Mesendoderm (in vitro differentiated cells): ENCODE measurements around the gene GTF2IRD1.
"Not testable (repeated sequence)": the region's sequence is repeated elsewhere in the genome, so short reads cannot be mapped to it uniquely, and the experiment has no call there.

Experiments used
- DNase-seq: peaks from one replicate; pipeline ENCODE4 v3.0.0; 2013
- H2AK5ac ChIP-seq: 2 replicates; pipeline ENCODE4 v1.6.1; 2013; ENCODE audit warnings: low read length, inconsistent platforms
- H2BK120ac ChIP-seq: 2 replicates; pipeline ENCODE4 v1.6.1; 2013; ENCODE audit warnings: low read depth, mild to moderate bottlenecking, low read length, moderate library complexity, mixed read lengths
- H2BK15ac ChIP-seq: replicated peaks from 2 replicates; pipeline ENCODE4 v1.6.1; 2013; ENCODE audit warnings: low read depth, mild to moderate bottlenecking, moderate library complexity
- H2BK5ac ChIP-seq: 2 replicates; pipeline ENCODE4 v1.6.1; 2013; ENCODE audit warnings: low read length, inconsistent platforms
- H3K18ac ChIP-seq: 2 replicates; pipeline ENCODE4 v1.6.1; 2013; ENCODE audit warnings: mild to moderate bottlenecking, low read length, mixed read lengths
- H3K23ac ChIP-seq: one replicate; pipeline ENCODE4 v1.6.1; 2013; ENCODE audit warnings: low read length
- H3K27ac ChIP-seq: 2 replicates; pipeline ENCODE4 v1.5.1; 2013; ENCODE audit warnings: low read depth, mild to moderate bottlenecking, inconsistent platforms, low read length, moderate library complexity
- H3K27me3 ChIP-seq: 2 replicates; pipeline ENCODE4 v1.6.1; 2013; ENCODE audit warnings: low read length, control low read depth, mild to moderate bottlenecking, inconsistent platforms; ENCODE audit not compliant: insufficient read depth, poor library complexity
- H3K36me3 ChIP-seq: 2 replicates; pipeline ENCODE4 v1.6.1; 2013; ENCODE audit warnings: low read length, inconsistent platforms; ENCODE audit not compliant: control insufficient read depth, insufficient read depth
- H3K4ac ChIP-seq: one replicate; pipeline ENCODE4 v1.6.1; 2013; ENCODE audit warnings: low read depth, mild to moderate bottlenecking, low read length, moderate library complexity
- H3K4me1 ChIP-seq: 2 replicates; pipeline ENCODE4 v1.6.1; 2013; ENCODE audit warnings: low read depth, low read length, inconsistent platforms; ENCODE audit not compliant: control insufficient read depth
- H3K4me2 ChIP-seq: 2 replicates; pipeline ENCODE4 v1.6.1; 2013; ENCODE audit warnings: low read length
- H3K4me3 ChIP-seq: 2 replicates; pipeline ENCODE4 v1.5.1; 2013; ENCODE audit warnings: mild to moderate bottlenecking, low read length
- H3K56ac ChIP-seq: one replicate; pipeline ENCODE4 v1.6.1; 2013; ENCODE audit warnings: low read length
- H3K79me1 ChIP-seq: 2 replicates; pipeline ENCODE4 v1.6.1; 2013; ENCODE audit warnings: low read length, inconsistent platforms
- H3K79me2 ChIP-seq: 2 replicates; pipeline ENCODE4 v1.6.1; 2013; ENCODE audit warnings: mild to moderate bottlenecking, low read length; ENCODE audit not compliant: control insufficient read depth, insufficient read depth
- H3K9ac ChIP-seq: 2 replicates; pipeline ENCODE4 v1.6.1; 2013; ENCODE audit warnings: low read length, inconsistent platforms
- H4K5ac ChIP-seq: one replicate; pipeline ENCODE4 v1.6.1; 2013; ENCODE audit warnings: low read length
- H4K8ac ChIP-seq: one replicate; pipeline ENCODE4 v1.6.1; 2013; ENCODE audit warnings: low read depth, mild to moderate bottlenecking, control low read depth, low read length, moderate library complexity
- WGBS: extraction: QIAGEN DNeasy Blood & Tissue Kit; methylation state at CpG from one replicate; pipeline ENCODE4 v1.1.7; 2013; ENCODE audit warnings: low lambda C conversion rate, missing lambda C conversion rate; ENCODE audit not compliant: insufficient coverage; ENCODE audit errors: extremely low coverage; 5-methylcytosine and 5-hydroxymethylcytosine counted together

GTF2IRD1 gene

DNA sequence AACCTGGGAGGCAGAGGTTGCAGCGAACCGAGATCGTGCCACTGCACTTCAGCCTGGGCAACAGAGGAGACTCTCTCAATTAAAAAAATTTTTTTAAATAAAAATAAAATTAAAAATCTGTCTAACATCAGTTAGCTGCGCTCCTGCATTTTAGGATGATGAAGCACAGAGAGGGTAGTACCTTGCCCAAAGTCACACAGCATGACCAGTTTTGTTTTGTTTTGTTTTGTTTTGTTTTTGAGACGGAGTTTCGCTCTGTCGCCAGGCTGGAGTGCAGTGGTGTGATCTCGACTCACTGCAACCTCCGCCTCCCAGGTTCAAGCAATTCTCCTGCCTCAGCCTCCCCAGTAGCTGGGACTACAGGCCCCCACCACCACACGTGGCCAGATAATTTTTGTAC lies 55.7 kb downstream of the GTF2IRD1 start:
- H3K18ac ChIP-seq, H2BK15ac ChIP-seq, H3K4me2 ChIP-seq, H3K27me3 ChIP-seq, H3K4ac ChIP-seq, H3K9ac ChIP-seq, H3K36me3 ChIP-seq, DNase-seq, H3K56ac ChIP-seq, H3K27ac ChIP-seq, H3K79me1 ChIP-seq, H4K5ac ChIP-seq, H2AK5ac ChIP-seq, H3K4me1 ChIP-seq, H2BK120ac ChIP-seq, H4K8ac ChIP-seq, H3K4me3 ChIP-seq, H3K23ac ChIP-seq, H2BK5ac ChIP-seq, H3K79me2 ChIP-seq: not testable (repeated sequence)
- no CpG with 5 or more reads among the region's 10 CpGs for WGBS

DNA sequence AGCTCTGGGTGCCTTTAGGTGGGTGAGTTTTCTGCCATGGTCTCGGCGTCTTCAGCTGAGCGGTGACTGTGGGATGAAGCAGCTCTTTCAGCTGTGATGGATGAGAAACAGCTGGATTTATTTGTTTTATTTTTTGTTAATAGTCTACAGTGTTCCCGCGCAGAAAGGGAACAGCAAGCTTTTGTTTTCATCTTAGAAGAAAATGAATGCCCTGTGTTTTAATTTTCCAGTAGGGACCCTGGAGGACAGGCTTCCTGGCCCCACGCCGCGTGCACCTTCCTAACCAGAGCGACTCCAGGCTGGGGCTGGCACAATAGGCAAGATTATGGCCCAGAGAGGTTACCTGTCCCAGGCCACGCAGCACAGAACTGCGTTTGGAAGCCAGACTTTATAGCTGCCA lies 57.6 kb downstream of the GTF2IRD1 start:
- Histone ChIP-seq H2BK15ac (no peak overlapping the region), H2AK5ac (no peak overlapping the region), H3K27me3 (no peaks in the 10 kb centered on the region), H3K4me1 (no peaks in the 10 kb centered on the region), H3K4ac (no peak overlapping the region), H3K4me3 (no peak overlapping the region), H3K79me2 (no peaks in the 10 kb centered on the region), H3K23ac (no peak overlapping the region), H3K27ac (no peak overlapping the region), H3K36me3 (peaks cover 3% of the 10 kb centered on the region), H2BK5ac (no peak overlapping the region), H3K9ac (no peak overlapping the region), H2BK120ac (no peak overlapping the region), H4K8ac (no peak overlapping the region), H3K18ac (no peak overlapping the region), H3K79me1 (no peaks in the 10 kb centered on the region), H3K56ac (no peak overlapping the region), H3K4me2 (no peak overlapping the region), H4K5ac (no peak overlapping the region)
- no peak for DNase-seq
- WGBS, result no CpG with 5 or more reads among the region's 11 CpGs

DNA sequence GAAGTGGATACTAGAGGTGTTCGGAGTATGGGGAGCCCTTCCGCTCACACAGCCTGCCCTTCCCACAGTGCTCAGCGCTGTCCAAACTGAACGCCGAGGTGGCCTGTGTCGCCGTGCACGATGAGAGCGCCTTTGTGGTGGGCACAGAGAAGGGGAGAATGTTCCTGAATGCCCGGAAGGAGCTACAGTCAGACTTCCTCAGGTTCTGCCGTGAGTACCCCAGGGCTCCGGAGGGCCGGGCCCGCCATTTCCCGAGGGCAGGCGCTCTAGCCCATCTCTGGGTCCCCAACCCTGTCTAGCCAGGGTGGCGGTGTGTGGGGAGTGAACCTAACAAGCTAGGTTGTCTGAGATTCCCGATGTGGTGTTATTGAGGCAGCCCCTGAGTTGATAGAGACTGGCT lies 59.1 kb downstream of the GTF2IRD1 start:
- no peak overlapping the region for H2BK120ac ChIP-seq

DNA sequence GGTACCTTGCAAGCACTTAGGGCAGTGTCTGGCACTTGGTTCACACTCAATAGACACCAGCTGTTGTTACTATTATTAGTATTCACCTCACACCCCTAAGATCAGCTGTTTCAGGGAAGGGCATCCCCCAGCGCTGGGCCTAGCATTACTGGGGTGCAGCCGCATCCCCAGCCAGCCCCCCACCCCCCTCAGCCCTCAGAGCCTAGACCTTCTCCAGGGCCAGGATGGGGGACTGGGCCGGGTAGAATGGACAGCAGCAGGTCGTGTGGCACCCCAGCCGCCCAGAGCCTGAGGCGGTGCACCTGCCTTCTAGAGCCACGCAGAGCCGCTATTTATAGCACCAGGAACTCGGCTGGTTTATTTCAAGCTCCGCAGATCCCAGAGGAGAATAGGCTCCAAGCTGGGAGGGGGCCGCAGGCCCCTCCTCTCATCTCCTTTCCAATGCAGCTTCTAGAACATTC lies 60.5 kb downstream of the GTF2IRD1 start:
- Histone ChIP-seq H2BK5ac (no peak overlapping the region), H3K9ac (no peak overlapping the region), H3K4me3 (no peak overlapping the region), H4K5ac (no peak overlapping the region), H3K4me1 (no peaks in the 10 kb centered on the region), H3K79me1 (no peaks in the 10 kb centered on the region), H4K8ac (no peak overlapping the region), H3K36me3 (peaks cover 3% of the 10 kb centered on the region), H2AK5ac (no peak overlapping the region), H2BK120ac (no peak overlapping the region), H3K27ac (no peak overlapping the region), H3K18ac (no peak overlapping the region), H3K4me2 (no peak overlapping the region), H3K56ac (no peak overlapping the region), H3K4ac (no peak overlapping the region), H3K79me2 (no peaks in the 10 kb centered on the region), H3K27me3 (no peaks in the 10 kb centered on the region), H2BK15ac (no peak overlapping the region), H3K23ac (no peak overlapping the region)
- DNase-seq, result no peak
- no CpG with 5 or more reads among the region's 11 CpGs for WGBS

More for the DNA sequence above, 59.1 kb downstream of the GTF2IRD1 start:
- Histone ChIP-seq H3K79me1 (no peaks in the 10 kb centered on the region), H2BK15ac (no peak overlapping the region), H3K9ac (no peak overlapping the region), H4K8ac (no peak overlapping the region), H3K4me3 (no peak overlapping the region), H2AK5ac (no peak overlapping the region), H2BK5ac (no peak overlapping the region), H3K36me3 (peaks cover 3% of the 10 kb centered on the region), H3K4me1 (no peaks in the 10 kb centered on the region), H3K27ac (no peak overlapping the region), H3K18ac (no peak overlapping the region), H3K79me2 (no peaks in the 10 kb centered on the region), H4K5ac (no peak overlapping the region), H3K56ac (no peak overlapping the region), H3K27me3 (no peaks in the 10 kb centered on the region), H3K4me2 (no peak overlapping the region), H3K23ac (no peak overlapping the region), H3K4ac (no peak overlapping the region)
- no CpG with 5 or more reads among the region's 18 CpGs for WGBS
- no peak for DNase-seq

DNA sequence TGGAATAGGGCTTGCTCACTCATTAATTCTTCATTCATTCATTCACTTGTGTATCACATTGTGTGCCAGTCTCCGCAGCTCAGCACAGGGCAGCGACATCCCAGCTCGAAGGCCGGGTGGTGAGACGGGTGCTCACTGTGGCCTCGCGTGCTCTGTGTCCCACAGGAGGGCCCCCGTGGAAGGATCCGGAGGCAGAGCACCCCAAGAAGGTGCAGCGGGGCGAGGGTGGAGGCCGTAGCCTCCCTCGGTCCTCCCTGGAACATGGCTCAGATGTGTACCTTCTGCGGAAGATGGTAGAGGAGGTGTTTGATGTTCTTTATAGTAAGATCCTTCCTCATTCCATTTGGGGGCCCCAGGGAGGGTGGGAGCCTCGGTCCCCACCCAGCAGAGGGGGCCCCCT lies 61.6 kb downstream of the GTF2IRD1 start:
- H3K4me2 ChIP-seq, result no peak overlapping the region
- no peak overlapping the region for H3K56ac ChIP-seq
- no peaks in the 10 kb centered on the region for H3K79me1 ChIP-seq
- no peak overlapping the region for H2BK120ac ChIP-seq
- H3K36me3 ChIP-seq, result peaks cover 5% of the 10 kb centered on the region
- H3K4me3 ChIP-seq, result no peak overlapping the region
- H3K4ac ChIP-seq, result no peak overlapping the region
- no peak for DNase-seq
- no CpG with 5 or more reads among the region's 15 CpGs for WGBS
- H3K9ac ChIP-seq, result no peak overlapping the region
- H3K18ac ChIP-seq, result no peak overlapping the region
- H2AK5ac ChIP-seq, result no peak overlapping the region
- no peaks in the 10 kb centered on the region for H3K4me1 ChIP-seq
- no peak overlapping the region for H4K8ac ChIP-seq
- H2BK15ac ChIP-seq, result no peak overlapping the region
- no peak overlapping the region for H3K23ac ChIP-seq
- no peak overlapping the region for H2BK5ac ChIP-seq
- no peak overlapping the region for H4K5ac ChIP-seq
- H3K27ac ChIP-seq, result no peak overlapping the region
- no peaks in the 10 kb centered on the region for H3K79me2 ChIP-seq
- H3K27me3 ChIP-seq, result no peaks in the 10 kb centered on the region

DNA sequence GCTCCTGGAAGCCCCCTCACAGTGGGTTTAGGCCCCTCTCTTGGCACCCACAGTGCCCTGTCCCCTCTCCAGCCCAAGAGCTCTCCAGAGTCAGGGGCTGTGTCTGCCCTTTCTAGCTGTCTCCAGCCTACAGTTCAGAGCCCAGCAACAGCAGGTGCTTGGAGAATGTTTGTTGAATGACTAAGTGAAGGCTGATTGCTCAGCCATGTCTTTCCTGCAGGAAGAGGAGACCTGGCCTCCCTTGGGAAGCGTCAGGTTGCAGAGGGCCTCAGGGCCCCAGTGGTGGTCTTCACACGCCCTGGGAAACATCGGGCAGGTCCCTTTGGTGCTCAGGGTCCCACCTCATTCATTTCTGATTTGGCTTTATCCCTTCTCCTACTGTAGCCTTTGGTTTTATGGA lies 62.5 kb downstream of the GTF2IRD1 start:
- Histone ChIP-seq H3K4me1 (no peaks in the 10 kb centered on the region), H3K56ac (no peak overlapping the region), H3K4ac (no peak overlapping the region), H4K8ac (no peak overlapping the region), H3K23ac (no peak overlapping the region), H3K27me3 (no peaks in the 10 kb centered on the region), H3K18ac (no peak overlapping the region), H3K79me2 (no peaks in the 10 kb centered on the region), H2BK120ac (no peak overlapping the region), H2BK15ac (no peak overlapping the region), H3K27ac (no peak overlapping the region), H3K79me1 (no peaks in the 10 kb centered on the region), H2AK5ac (no peak overlapping the region), H3K36me3 (peaks cover 5% of the 10 kb centered on the region), H3K4me2 (no peak overlapping the region), H2BK5ac (no peak overlapping the region), H3K4me3 (no peak overlapping the region), H4K5ac (no peak overlapping the region), H3K9ac (no peak overlapping the region)
- WGBS, result no CpG with 5 or more reads among the region's 3 CpGs
- DNase-seq, result no peak
